RWPE2 (cell line): ENCODE measurements around the gene BSND.
"Not testable (repeated sequence)": the region's sequence is repeated elsewhere in the genome, so short reads cannot be mapped to it uniquely, and the experiment has no call there.

Experiments used
- ATAC-seq: fragments of 200-7000 bp; cut with Tn5 transposase; 3 replicates; pipeline ENCODE4 v1.9.1; 2021; ENCODE audit warnings: low read depth
- DNase-seq: peaks from one replicate; pipeline ENCODE4 v3.0.0-alpha.2; 2020; ENCODE audit warnings: low spot score
- H3K27ac ChIP-seq: fragments of 450-650 bp; 2 replicates; pipeline ENCODE4 v1.5.1; 2017; ENCODE audit warnings: mild to moderate bottlenecking; ENCODE audit not compliant: poor library complexity, severe bottlenecking
- H3K27me3 ChIP-seq: fragments of 250-450 bp; sonication (Bioruptor Pico); 2 replicates; pipeline ENCODE4 v1.5.1; 2021; ENCODE audit warnings: mild to moderate bottlenecking, moderate library complexity; ENCODE audit not compliant: insufficient read depth, poor library complexity, severe bottlenecking
- H3K36me3 ChIP-seq: fragments of 250-450 bp; sonication (Bioruptor Pico); 2 replicates; pipeline ENCODE4 v1.5.1; 2020; ENCODE audit warnings: low read depth, mild to moderate bottlenecking, moderate library complexity
- H3K4me1 ChIP-seq: fragments of 250-450 bp; sonication (Bioruptor Pico); 2 replicates; pipeline ENCODE4 v1.5.1; 2021; ENCODE audit warnings: mild to moderate bottlenecking, moderate library complexity; ENCODE audit not compliant: insufficient read depth, poor library complexity, severe bottlenecking
- H3K4me3 ChIP-seq: fragments of 250-450 bp; sonication (Bioruptor Pico); 2 replicates; pipeline ENCODE4 v1.5.1; 2021; ENCODE audit warnings: mild to moderate bottlenecking, moderate library complexity; ENCODE audit not compliant: severe bottlenecking
- H3K9me3 ChIP-seq: fragments of 250-450 bp; sonication (Bioruptor Pico); 2 replicates; pipeline ENCODE4 v1.5.1; 2021; ENCODE audit warnings: mild to moderate bottlenecking, moderate library complexity; ENCODE audit not compliant: severe bottlenecking
- CTCF ChIP-seq: fragments of 450-650 bp; IDR thresholded peaks from one replicate; pipeline ENCODE4 v1.5.1; 2017; ENCODE audit warnings: mild to moderate bottlenecking, moderate library complexity; ENCODE audit not compliant: poor library complexity, severe bottlenecking

BSND gene

GRCh38 chr1:54962612-54963395 is 35.9 kb upstream of the BSND start:
- H3K9me3 ChIP-seq: peaks cover 5% of the 10 kb centered on the region
- H3K27ac ChIP-seq: no peak overlapping the region
- no peak for TF ChIP-seq CTCF
- H3K4me3 ChIP-seq: no peak overlapping the region
- H3K4me1 ChIP-seq: peaks cover 30% of the 10 kb centered on the region
- no peak for DNase-seq
- ATAC-seq: no peak
- no peaks in the 10 kb centered on the region for H3K27me3 ChIP-seq
- H3K36me3 ChIP-seq: no peaks in the 10 kb centered on the region

GRCh38 chr1:54963829-54964228 is 34.9 kb upstream of the BSND start:
- not testable (repeated sequence) for H3K9me3 ChIP-seq, H3K36me3 ChIP-seq, H3K27ac ChIP-seq, DNase-seq, H3K27me3 ChIP-seq, H3K4me3 ChIP-seq, ATAC-seq
- H3K4me1 ChIP-seq: peaks cover 30% of the 10 kb centered on the region

GRCh38 chr1:54965624-54966340 is 33.0 kb upstream of the BSND start:
- Histone ChIP-seq H3K36me3 (no peaks in the 10 kb centered on the region), H3K9me3 (no peaks in the 10 kb centered on the region), H3K4me3 (no peak overlapping the region), H3K27me3 (no peaks in the 10 kb centered on the region), H3K4me1 (peaks cover 31% of the 10 kb centered on the region), H3K27ac (peak overlapping the region; percentile 43)
- ATAC-seq (peak; percentile 75), DNase-seq (no peak)
- TF ChIP-seq CTCF: no peak

- TF ChIP-seq CTCF: no peak
- no peaks in the 10 kb centered on the region for H3K27me3 ChIP-seq
- no peak overlapping the region for H3K4me3 ChIP-seq
- peaks cover 38% of the 10 kb centered on the region for H3K4me1 ChIP-seq
- no peaks in the 10 kb centered on the region for H3K9me3 ChIP-seq
- no peak for DNase-seq
- H3K36me3 ChIP-seq: no peaks in the 10 kb centered on the region
- peak; percentile 26; the same call in 1 of the 3 replicates for ATAC-seq
- peak overlapping the region; percentile 43 for H3K27ac ChIP-seq
These were observed 31.4 kb upstream of the BSND start for GRCh38 chr1:54967372-54967771.

GRCh38 chr1:54968551-54968950 is 30.2 kb upstream of the BSND start:
- H3K4me3 ChIP-seq: no peak overlapping the region
- peaks cover 38% of the 10 kb centered on the region for H3K4me1 ChIP-seq
- no peak for TF ChIP-seq CTCF
- ATAC-seq (no peak), DNase-seq (no peak)
- H3K27ac ChIP-seq: no peak overlapping the region
- no peaks in the 10 kb centered on the region for H3K36me3 ChIP-seq
- H3K9me3 ChIP-seq: no peaks in the 10 kb centered on the region
- H3K27me3 ChIP-seq: no peaks in the 10 kb centered on the region
